GM18499 (cell line): ENCODE results near the gene TNF.
"Not testable (repeated sequence)": the region's sequence is repeated elsewhere in the genome, so short reads cannot be mapped to it uniquely, and the experiment has no call there.

Experiments
- ATAC-seq: cut with Tn5 transposase; IDR thresholded peaks from one replicate; pipeline ENCODE4 v1.9.1; 2021; ENCODE audit warnings: moderate number of reproducible peaks; ENCODE audit not compliant: insufficient read depth, unreplicated experiment

Gene TNF

DNA sequence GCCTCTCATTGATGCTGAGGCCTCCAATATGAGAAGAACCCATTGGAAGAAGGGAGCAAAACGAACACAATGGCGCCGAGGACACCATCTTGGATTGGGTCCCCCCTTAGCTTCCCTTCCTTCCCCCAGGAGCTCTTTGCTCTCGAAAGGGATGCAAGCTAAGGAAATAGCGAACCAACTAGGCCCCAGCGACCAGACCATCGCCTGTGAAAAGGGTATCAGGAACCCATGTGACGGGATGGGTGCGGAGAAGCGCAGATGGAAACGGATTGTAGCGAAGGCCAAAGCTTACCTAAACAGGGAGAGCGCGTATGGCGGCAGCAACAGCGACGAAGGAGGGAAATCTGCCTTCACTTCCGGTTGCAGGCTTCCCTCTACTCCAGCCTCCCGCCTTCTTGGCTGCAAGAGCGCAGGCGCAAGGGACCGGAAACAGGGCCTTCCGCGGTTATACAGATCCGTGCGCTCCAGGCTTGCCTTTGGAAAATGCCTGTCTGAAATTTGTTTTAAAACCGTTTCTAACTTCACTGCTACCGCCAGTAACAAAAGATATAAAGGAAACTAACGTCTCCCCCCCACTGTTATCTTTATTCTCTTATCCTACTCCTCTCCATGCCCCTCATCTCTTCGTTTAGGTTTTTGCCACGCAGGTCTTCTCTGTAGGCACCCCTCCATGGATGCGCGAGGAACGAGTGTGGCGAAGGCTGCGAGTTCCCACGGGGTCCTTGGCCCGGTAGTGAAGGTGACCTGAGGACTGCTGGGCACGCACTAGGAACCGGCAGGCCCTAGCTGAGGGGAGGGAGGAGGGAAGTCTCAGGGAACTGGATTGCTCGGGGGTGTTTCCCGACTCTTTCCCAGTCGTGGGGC, 33.5 kb upstream of the TNF start, which contains the start of gene DDX39B:
Gene DDX39B, minus strand, starts transcription at position 346 of the 864 bp plus-strand sequence. CDS start 1,471 bp downstream, outside the sequence.
- no peak for ATAC-seq

DNA sequence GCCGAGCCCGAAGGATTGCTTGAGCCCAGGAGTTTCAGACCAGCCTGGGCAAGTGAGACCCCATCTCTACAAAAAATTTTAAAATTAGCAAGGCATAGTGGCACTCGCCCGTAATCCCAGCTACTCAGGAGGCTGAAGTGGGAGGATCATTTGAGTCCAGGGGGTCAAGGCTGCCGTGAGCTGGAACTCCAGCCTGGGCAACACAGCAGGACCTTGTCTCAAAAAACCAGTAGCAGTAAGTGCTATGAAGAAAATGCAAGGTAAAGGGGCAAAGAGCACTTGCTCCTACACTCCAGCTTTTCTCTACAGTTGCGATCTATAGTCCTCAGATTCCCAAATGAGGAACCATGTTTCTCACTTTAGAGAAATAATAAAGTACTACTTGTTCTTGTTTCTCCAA, 31.7 kb upstream of the TNF start:
- ATAC-seq: no peak

DNA sequence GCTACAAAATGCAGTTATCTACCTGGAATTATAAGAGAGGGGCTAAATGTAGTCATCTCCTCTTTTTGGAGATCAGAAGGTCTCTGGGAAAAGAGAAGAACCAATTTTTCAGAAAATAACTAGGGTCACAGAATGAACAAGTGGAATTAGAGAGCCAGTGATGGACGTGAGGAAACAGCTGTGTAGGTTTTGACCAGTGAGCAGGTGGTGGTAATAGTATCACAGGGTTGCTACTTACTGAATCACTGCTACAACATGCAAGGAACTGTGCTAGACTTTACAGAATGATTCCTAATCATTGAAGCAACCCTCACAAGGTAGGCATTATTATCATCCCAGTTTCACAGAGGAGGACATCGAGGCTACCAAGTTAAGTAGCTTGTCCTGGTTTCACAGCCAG, 30.7 kb upstream of the TNF start:
- no peak for ATAC-seq

DNA sequence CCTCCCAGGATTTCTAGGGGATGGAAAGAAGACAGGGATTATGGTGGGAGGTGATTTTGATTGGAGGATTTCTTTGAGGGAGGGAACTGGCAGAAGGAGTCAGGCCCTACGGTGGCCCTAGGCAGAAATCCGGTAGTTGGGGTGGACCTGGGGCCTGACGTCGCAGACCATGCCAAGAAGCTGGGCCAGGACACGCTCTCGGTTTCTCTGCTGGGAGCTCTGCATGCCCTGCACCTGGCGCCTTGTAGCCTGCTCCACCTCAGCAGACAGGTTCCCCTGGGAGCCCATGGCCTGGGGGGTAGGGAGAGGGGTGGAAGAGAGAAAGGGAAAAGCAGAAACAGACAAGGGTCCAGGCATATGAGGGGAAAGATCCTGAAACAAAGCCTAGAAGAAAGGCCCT, 30.1 kb upstream of the TNF start:
- no peak for ATAC-seq

DNA sequence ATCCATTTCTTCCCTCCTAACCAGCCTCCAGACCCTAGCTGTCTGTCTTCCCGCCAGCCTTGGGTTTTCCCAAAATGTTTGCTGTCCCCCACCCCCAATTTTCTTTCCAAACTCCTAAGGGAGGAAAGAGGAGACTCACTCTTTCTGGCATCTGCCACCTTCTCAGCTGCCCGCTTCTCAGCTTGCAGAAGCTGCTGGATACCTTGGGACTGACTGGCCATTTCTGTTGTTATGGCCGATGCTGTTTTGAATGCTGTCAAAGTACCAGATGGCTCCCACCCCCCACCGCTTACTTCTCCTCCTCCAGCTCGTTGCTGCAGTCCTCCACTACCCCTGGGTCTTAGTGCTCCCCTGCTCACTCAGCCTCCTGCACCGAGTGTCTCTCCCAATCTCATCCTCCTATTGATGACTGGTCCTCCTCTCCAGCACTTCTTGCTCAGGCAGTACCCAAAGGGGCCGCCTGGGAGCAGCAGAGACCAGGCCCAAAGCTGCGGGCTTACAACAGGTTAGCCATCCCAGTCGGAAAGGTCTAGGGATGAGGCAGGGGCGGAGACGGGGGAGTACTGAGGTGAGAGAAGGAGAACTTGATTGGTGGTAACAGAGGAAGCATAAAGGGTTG, 28.9 kb upstream of the TNF start, which contains the start of gene ATP6V1G2:
Gene ATP6V1G2, minus strand, starts transcription at position 270 of the 619 bp plus-strand sequence. Its CDS starts 49 bp downstream, at position 221.
- ATAC-seq: no peak

DNA sequence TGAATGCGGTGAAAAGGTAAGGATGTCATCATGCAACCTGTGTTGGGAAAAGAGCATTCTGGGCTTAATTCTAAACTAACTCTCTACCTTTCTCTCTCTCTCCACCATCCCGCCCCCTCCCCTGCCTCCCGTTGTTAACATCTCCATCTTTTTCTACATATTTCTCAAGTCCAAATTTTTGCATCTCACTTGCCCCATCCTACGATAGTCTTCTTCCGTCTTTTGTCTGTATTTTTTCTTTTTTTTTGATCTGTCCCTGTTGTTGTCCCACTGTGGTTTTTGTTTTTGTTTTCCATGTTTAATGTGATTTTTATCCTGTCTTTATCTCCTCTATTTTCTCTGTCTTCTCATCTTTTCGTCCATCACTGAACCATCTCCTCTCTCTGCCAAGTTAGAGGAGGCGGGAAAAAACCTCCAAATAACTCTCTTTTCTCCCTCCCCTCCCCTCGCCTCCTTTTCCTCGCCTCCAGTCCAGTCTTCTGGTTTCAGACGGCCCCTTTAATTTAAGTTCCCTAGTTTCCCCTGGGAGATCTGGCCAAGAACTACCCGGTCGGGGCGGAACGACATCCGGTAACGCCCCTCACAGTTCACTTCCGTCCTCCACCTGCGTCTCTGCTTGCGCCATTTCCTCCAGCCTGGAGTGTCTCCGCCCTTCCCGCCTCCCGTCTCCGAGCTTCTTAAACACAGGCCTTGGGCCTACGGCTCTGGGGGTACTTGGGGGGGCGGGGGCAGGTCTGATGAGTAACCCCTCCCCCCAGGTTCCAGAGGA, 28.2 kb upstream of the TNF start, which contains the start of gene NFKBIL1:
Gene NFKBIL1, plus strand, starts transcription at position 651 of the 769 bp plus-strand sequence. Its CDS starts 87 bp downstream, at position 738.
- no peak for ATAC-seq

DNA sequence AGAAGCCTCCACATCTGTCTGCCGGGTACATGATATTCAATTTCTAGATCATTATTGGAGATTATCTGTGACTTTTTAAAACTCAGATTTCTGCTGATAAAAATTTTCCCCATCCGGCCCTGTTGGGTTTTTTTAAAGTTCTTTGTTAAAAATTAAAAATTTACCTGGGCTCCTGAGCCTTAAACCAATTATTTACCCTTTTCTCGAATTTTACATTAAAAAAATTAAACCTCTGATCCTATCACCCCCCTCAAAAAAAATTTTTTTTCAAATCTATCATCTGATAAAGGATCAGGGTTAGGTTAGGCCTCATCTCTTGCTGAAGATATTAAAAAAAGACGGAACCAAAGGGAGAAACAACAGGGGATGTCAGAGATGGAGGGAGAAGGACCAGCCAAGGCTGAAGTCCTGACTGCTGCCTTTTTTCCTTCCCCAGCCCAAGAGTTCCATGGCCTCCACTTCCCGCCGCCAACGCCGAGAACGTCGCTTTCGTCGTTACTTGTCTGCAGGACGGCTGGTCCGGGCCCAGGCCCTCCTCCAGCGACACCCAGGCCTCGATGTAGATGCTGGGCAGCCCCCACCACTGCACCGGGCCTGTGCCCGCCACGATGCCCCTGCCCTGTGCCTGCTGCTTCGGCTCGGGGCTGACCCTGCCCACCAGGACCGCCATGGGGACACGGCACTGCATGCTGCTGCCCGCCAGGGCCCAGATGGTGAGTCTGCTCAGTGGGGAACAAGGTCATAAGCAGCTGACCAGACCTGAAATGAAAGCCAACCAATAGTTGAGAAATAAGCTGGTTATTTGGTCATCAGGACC, 27.4 kb upstream of the TNF start:
- no peak for ATAC-seq

DNA sequence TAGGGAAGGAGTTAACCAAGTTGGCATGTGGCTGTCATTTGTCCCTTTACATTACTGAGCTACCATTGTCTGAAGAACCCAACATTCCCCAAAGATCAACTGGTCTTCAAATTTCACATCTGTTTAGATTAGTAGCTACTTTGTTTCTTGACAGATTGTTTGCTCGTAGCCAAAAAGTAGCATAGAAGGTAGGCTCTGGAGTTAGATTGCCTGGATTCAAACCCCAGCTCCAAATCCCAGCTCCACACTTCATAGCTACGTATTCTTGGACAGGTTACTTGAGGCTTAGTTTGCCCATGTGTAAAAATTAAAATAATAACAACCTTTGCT, 26.9 kb upstream of the TNF start:
- no peak for ATAC-seq

DNA sequence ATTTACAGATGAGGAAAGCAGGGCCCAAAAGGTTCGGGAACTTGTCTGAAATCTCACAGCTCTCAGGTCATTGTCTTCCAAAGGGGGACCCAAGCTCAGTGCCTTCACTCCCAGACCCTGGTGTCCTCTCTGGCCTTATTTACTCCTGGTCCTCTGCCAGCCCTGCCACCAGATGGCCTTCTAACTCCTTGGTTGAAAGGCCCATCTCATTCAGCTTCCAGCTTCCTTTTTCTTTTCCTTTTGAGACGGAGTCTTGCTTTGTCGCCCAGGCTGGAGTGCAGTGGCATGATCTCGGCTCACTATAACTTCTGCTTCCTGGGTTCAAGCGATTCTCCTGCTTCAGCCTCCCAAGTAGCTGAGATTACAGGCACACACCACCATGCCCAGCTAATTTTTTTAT, 24.0 kb upstream of the TNF start:
- not testable (repeated sequence) for ATAC-seq

DNA sequence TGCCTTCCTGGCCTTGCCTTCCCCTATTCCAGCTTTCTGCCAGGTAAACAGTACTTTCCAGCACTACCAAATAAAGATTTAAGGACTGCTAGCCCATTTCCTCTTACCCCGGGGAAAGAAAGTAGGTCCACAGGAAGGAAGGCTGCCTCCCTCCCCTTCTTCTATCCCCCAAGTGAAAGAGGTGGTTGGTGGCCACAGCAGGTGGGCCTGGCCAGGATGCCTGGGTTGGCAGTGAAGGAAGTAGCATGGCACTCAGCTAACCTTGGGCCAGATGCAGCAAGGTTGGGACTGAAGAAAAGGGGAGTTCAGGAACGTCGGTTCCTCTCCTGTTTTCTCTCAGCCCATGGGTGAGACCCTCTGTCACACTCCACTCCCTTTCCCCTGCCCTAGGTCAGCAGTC, 19.1 kb upstream of the TNF start:
- no peak for ATAC-seq

DNA sequence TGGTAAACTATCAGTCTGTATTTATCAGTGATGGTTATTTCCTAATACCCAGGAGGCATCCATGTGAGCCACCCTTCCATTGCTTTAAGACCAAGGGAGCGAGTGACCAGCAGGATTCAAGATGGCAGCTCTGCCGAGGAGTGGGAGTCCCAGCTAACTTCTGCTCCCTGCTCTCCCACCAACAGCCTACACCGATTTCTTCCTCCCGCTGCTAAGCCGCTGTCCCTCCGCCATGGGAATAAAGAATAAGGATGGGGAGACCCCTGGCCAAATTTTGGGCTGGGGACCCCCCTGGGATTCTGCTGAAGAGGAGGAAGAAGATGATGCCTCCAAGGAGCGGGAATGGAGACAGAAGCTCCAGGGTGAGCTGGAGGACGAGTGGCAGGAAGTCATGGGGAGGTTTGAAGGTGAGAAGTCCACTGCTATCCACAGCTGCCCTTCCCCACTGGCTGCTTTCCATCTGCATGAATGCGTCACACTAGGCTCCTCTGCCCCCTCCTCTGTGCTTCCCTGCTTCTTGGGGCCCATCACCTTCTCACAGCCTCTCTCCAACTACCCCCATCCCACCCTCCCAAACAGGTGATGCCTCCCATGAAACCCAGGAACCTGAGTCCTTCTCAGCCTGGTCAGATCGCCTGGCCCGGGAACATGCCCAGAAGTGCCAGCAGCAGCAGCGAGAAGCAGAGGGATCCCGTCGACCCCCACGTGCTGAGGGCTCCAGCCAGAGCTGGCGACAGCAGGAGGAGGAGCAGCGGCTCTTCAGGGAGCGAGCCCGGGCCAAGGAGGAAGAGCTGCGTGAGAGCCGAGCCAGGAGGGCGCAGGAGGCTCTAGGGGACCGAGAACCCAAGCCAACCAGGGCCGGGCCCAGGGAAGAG, 17.7 kb upstream of the TNF start:
- ATAC-seq: no peak

DNA sequence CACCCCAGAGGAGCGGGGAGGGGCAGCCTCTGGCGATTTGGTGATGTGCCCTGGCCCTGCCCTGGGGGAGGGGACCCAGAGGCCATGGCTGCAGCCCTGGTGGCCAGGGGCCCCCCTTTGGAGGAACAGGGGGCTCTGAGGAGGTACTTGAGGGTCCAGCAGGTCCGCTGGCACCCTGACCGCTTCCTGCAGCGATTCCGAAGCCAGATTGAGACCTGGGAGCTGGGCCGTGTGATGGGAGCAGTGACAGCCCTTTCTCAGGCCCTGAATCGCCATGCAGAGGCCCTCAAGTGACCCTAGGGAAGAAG, 17.1 kb upstream of the TNF start:
- ATAC-seq: no peak

DNA sequence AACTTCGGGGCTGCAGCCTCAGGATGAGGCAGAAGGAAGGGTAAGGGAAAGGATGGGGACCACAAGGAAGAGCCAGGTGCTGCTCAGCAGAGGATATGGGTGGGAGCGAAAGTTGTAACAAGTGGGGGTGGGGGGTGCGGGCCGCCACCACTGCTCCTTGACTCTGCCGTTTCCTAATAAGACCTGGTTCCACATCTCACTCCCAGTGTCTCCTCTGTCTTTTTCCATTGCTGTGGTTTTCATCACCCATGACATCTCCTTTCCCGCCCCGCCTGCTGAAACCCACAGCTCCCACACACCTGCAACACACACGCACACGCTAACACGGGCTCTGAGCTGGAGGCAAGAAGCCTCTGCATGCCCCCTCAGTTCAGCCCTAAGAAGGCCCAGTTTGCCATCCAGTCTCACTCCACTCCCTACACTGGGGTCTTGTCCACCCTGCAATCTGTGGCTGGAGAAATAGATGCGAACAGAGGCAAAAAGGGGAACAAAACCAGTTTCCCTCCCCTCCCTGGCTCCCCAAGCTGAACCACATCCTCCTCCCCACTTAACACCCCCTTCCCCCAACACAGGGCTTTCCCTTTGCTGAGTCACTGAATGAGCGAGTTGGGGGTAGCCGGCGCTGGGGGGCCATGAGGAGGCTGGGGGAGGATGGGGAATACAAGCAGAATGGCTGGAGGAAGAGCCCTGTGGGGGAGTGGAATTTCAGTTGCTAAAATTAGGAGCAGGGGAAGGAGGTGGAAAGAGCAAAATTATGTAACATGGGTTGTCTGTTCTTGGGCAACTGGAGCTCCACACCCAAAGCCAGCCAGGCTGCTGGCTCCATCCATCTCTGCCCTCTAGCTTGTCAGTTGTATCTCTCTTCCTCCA, 16.5 kb upstream of the TNF start:
- no peak for ATAC-seq

DNA sequence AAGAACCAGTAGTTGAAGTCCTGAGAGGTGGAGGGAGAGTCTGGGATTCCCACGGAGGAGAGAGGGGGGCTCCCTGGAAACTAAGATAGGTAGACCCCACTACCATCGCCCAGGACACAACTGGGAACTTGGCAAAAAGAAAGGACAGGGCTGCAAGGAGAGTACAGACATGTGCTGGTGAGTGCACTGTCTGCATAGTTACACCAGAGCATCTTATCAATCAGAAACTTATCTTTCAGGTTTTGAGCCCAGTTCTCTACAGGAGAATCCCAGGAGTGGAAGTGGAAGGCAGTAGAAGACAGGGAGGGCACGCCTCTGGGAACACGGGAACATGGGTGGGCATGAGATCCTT, 15.8 kb upstream of the TNF start:
- no peak for ATAC-seq

DNA sequence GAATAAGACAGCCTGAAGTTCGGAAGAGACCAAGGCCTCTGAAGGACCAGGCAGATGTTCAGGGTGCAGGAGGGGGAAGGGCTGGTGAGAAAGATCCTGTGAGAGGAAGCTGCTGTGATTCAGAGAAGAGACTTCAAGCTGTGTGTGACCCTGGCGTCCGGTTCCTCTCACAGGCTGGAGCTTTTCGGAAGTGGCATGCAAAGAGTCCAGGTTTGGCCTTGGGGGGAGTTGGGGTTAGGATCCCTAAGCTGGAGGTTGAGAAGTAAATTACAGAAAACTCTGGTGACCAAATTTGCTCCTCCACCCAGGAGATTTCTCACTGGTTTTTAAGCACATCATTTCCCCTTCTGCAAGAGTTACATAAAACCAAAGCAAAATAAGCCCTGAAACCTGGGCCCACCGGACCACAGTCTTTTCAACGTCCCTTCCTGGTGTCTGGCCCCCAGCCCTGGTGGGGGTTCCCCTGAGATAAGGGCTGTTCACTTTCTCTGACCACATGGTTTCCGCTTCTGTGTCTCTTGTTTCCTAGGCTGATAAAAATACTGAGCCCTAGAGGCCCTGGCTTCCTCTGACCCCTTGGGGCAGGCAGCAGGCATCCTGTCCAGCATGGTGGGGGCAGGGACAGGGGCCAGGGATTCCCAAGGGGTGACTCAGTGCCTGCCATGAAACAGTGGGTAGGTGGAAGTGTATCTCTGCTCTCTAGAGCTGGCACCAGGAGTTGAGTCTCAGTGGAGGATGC, 15.2 kb upstream of the TNF start:
- peak; percentile 41 for ATAC-seq

DNA sequence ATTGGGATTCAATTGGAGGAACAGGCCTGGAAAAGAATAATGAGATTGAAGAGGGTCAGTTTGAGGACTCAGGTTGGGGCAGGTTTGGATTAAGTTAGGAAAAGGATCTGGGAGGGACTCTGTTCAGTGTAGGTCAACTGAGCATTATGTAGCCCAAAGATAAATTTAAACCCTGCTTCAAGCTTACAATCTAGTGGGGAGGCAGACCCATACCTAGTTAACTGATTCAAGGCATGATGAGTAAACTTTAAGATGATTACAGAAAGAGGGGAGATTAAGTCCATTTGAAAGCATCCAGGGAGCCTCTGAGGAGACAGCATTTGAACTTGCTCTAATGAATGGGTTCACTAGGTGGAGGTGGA, 14.7 kb upstream of the TNF start:
- no peak for ATAC-seq

DNA sequence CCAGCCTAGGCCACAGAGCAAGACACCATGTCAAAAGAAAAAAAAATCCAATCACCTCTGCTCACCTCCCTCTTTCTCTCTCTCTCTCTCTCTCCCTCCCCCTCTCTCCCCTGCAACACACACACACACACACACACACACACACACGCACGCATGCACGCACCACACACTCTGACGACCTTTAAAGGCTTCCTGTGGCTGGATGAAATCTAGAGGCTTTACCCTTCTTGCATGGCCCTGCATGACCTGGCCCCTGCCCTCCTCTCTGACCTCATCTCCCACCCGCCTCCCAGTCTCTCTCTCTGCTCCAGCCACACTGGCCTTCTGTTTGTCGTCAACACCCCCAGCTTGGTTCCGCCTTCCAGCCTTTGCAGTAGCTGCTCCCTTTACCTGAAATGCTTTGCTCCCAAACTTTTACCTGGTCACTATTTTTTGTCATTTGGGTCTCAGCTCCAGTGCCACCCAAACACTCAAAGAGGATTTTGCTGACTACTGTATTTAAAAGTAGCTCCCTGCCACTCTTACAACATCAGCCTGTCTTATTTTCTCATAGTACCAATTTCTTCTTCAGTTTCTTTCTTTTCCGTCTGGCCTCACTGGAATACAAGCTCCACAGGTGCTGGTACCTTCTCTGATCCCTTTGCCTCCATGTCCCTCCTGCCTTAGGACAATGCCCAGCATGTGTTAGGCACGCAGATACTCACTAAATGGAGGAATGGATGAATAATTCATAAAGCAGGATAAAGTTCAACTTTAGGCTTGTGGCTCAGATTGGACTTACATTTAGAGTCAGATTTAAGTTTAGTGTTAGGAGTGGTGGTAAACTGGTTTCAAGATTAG, 7.6 kb upstream of the TNF start:
- no peak for ATAC-seq
